GM10248 (cell line): ENCODE results near the gene PLEKHG5.
"Not testable (repeated sequence)": the region's sequence is repeated elsewhere in the genome, so short reads cannot be mapped to it uniquely, and the experiment has no call there.

Experiments
- CTCF ChIA-PET: fragments of 300-600 bp; sonication (Branson Sonifier 250); formaldehyde crosslinking; extraction: SDS; loops from one replicate; lab custom pipeline; 2021; ENCODE audit warnings: antibody characterized with exemption; lab: Yijun Ruan, JAX
- POLR2A ChIA-PET: fragments of 350-650 bp; sonication (Branson Sonifier 250); formaldehyde crosslinking; extraction: SDS; loops from one replicate; lab custom pipeline; 2020; ENCODE audit warnings: antibody characterized with exemption; lab: Yijun Ruan, JAX
- DNase-seq: peaks from one replicate; pipeline ENCODE4 v3.0.0; 2012; ENCODE audit errors: extremely low spot score
- CTCF ChIP-seq: IDR thresholded peaks from 2 replicates; pipeline ENCODE4 v1.5.1; 2012; ENCODE audit warnings: mild to moderate bottlenecking, low read depth; ENCODE audit errors: extremely low read depth, missing control alignments, control extremely low read depth

PLEKHG5 gene

GRCh38 chr1:6435547-6435946, 55.9 kb downstream of the PLEKHG5 start:
- POLR2A ChIA-PET, result no interaction called here
- no peak for DNase-seq
- CTCF ChIA-PET, result interaction anchor here (3.2 to 11.2 kb wide), 3 partner anchors 14 to 87 kb away, joined by 12 to 94 read pairs (median 26); partner anchors contain the start of gene HES2
- no peak for TF ChIP-seq CTCF

- CTCF ChIA-PET, result interaction anchor here (3.2 to 11.2 kb wide), 2 partner anchors 14 to 33 kb away, joined by 12 to 94 read pairs; partner anchors contain the start of gene HES2
- no peak for TF ChIP-seq CTCF
- POLR2A ChIA-PET, result no interaction called here
- no peak for DNase-seq
These were observed 56.3 kb downstream of the PLEKHG5 start for GRCh38 chr1:6435129-6435528.

GRCh38 chr1:6434186-6434585, 57.3 kb downstream of the PLEKHG5 start:
- DNase-seq, result no peak
- POLR2A ChIA-PET, result no interaction called here
- CTCF ChIA-PET, result interaction anchor here (11.2 kb wide), 1 partner anchor 13 kb away, joined by 94 read pairs; the partner anchor contains the start of gene HES2
- no peak for TF ChIP-seq CTCF

- CTCF ChIA-PET, result interaction anchor here (1.3 to 11.2 kb wide), 3 partner anchors 11 to 33 kb away, joined by 3 to 94 read pairs (median 6); partner anchors contain the start of gene HES2
These were observed 59.6 kb downstream of the PLEKHG5 start for GRCh38 chr1:6431645-6432579.

GRCh38 chr1:6429660-6430411, 61.6 kb downstream of the PLEKHG5 start:
- POLR2A ChIA-PET, DNase-seq: not testable (repeated sequence)
- CTCF ChIA-PET, result interaction anchor here (1.0 kb wide), 1 partner anchor 8 kb away, joined by 8 read pairs; no protein-coding TSS in a partner anchor

More at GRCh38 chr1:6431645-6432579, 59.6 kb downstream of the PLEKHG5 start:
- DNase-seq, POLR2A ChIA-PET: not testable (repeated sequence)

GRCh38 chr1:6428453-6428852, 63.0 kb downstream of the PLEKHG5 start:
- CTCF ChIA-PET, result interaction anchor here (1.8 kb wide), 1 partner anchor 9 kb away, joined by 12 read pairs; no protein-coding TSS in a partner anchor

GRCh38 chr1:6427441-6428390, 63.8 kb downstream of the PLEKHG5 start:
- CTCF ChIA-PET, result interaction anchor here (1.7 to 1.8 kb wide), 2 partner anchors 10 kb away, joined by 12 to 14 read pairs; no protein-coding TSS in a partner anchor
- no peak for TF ChIP-seq CTCF
- no peak for DNase-seq
- POLR2A ChIA-PET, result no interaction called here

More at GRCh38 chr1:6428453-6428852, 63.0 kb downstream of the PLEKHG5 start:
- POLR2A ChIA-PET, DNase-seq: not testable (repeated sequence)
